Smooth muscle cell (in vitro differentiated cells): Measurements from ENCODE around the gene UXS1. TPM values are rescaled to one million over a fixed set of nuclear protein-coding genes. Genes with fewer than 3 reads are reported as not detected.

Experiments used
- DNase-seq: peaks from one replicate; lab custom pipeline; 2025; ENCODE audit not compliant: unreplicated experiment; lab: John Stamatoyannopoulos, UW
- H2AFZ ChIP-seq: fragments of 200-600 bp; sonication (generic); 2 replicates; pipeline ENCODE4 v1.6.0; 2016; ENCODE audit warnings: antibody characterized with exemption, low read depth, mild to moderate bottlenecking
- H3F3A ChIP-seq: fragments of 200-600 bp; sonication (generic); 2 replicates; pipeline ENCODE4 v1.6.0; 2017; ENCODE audit warnings: antibody characterized with exemption, low read depth
- H3K27ac ChIP-seq: fragments of 200-600 bp; sonication (generic); 2 replicates; pipeline ENCODE4 v1.5.1; 2016; ENCODE audit warnings: low read depth, mild to moderate bottlenecking
- H3K27me3 ChIP-seq: fragments of 200-600 bp; sonication (generic); 2 replicates; pipeline ENCODE4 v1.6.1; 2016; ENCODE audit warnings: low read depth, mild to moderate bottlenecking
- H3K36me3 ChIP-seq: fragments of 200-600 bp; sonication (generic); 2 replicates; pipeline ENCODE4 v1.5.1; 2016; ENCODE audit warnings: low read depth
- H3K4me1 ChIP-seq: fragments of 200-600 bp; sonication (generic); 2 replicates; pipeline ENCODE4 v1.5.1; 2016; ENCODE audit warnings: low read depth
- H3K4me2 ChIP-seq: fragments of 200-600 bp; sonication (generic); 2 replicates; pipeline ENCODE4 v1.6.0; 2016; ENCODE audit warnings: mild to moderate bottlenecking
- H3K4me3 ChIP-seq: fragments of 200-600 bp; sonication (generic); 2 replicates; pipeline ENCODE4 v1.5.1; 2016; ENCODE audit warnings: mild to moderate bottlenecking
- H3K79me2 ChIP-seq: fragments of 200-600 bp; sonication (generic); 2 replicates; pipeline ENCODE4 v1.6.0; 2016; ENCODE audit warnings: low read depth, mild to moderate bottlenecking
- H3K9ac ChIP-seq: fragments of 200-600 bp; sonication (generic); 2 replicates; pipeline ENCODE4 v1.6.0; 2016; ENCODE audit warnings: low read depth
- H3K9me3 ChIP-seq: fragments of 200-600 bp; sonication (generic); replicated peaks from 2 replicates; pipeline ENCODE4 v1.5.1; 2016; ENCODE audit warnings: low read depth
- H4K20me1 ChIP-seq: fragments of 200-600 bp; sonication (generic); 2 replicates; pipeline ENCODE4 v1.6.0; 2016; ENCODE audit warnings: low read depth
- CTCF ChIP-seq: fragments of 200-600 bp; sonication (generic); IDR thresholded peaks from 2 replicates; pipeline ENCODE4 v1.5.1; 2017; ENCODE audit warnings: borderline replicate concordance, mild to moderate bottlenecking, antibody characterized with exemption; ENCODE audit not compliant: insufficient read depth, poor library complexity, severe bottlenecking
- WGBS: methylation state at CpG from one replicate; pipeline ENCODE4 v1.1.7; 2016; ENCODE audit warnings: low lambda C conversion rate; 5-methylcytosine and 5-hydroxymethylcytosine counted together
- polyA plus RNA-seq: library from polyadenylated mRNA; unstranded; fragments of >200 nt; fragmentation: Nextera tagmentation; extraction: Ambion mirVana; gene quantifications from 2 replicates; pipeline ENCODE4 v1.2.1, GENCODE V29; 2016
- total RNA-seq: library from RNA; depleted of rRNA; stranded (reverse); fragments of >200 nt; gene quantifications from 2 replicates; pipeline ENCODE4 v1.2.3, GENCODE V29; 2014

Gene UXS1
- total and polyA plus RNA-seq, 2 experiments from 2014 or later = 22.2 to 33.5 TPM

GRCh38 chr2:106044021-106044420 is 150.1 kb downstream of the UXS1 start:
- Histone ChIP-seq H4K20me1 (no peaks in the 10 kb centered on the region), H3K4me2 (no peak overlapping the region), H3K27me3 (peaks cover 4% of the 10 kb centered on the region), H3K4me1 (no peaks in the 10 kb centered on the region), H3K9me3 (no peaks in the 10 kb centered on the region), H3K27ac (no peak overlapping the region), H3K4me3 (no peak overlapping the region), H2AFZ (no peak overlapping the region), H3K79me2 (no peaks in the 10 kb centered on the region), H3F3A (no peaks in the 10 kb centered on the region), H3K36me3 (no peaks in the 10 kb centered on the region), H3K9ac (no peak overlapping the region)
- TF ChIP-seq CTCF = no peak
- no peak for DNase-seq
- WGBS = 89% methylated on average over 4 of the region's 4 CpGs
